Ectodermal cell (in vitro differentiated cells): ENCODE results near the gene IL6ST.
"Not testable (repeated sequence)": the region's sequence is repeated elsewhere in the genome, so short reads cannot be mapped to it uniquely, and the experiment has no call there.

ENCODE experiments used
- H3K27ac ChIP-seq: 2 replicates; pipeline ENCODE4 v1.7.0; 2013; ENCODE audit warnings: mild to moderate bottlenecking, low read depth, low read length; ENCODE audit not compliant: insufficient read depth, poor library complexity, severe bottlenecking
- H3K27me3 ChIP-seq: 2 replicates; pipeline ENCODE4 v1.7.0; 2013; ENCODE audit warnings: mild to moderate bottlenecking, low read length; ENCODE audit not compliant: insufficient read depth, control insufficient read depth, poor library complexity, severe bottlenecking
- H3K36me3 ChIP-seq: one replicate; pipeline ENCODE4 v1.7.0; 2013; ENCODE audit warnings: low read length; ENCODE audit not compliant: control insufficient read depth, insufficient read depth
- H3K4me1 ChIP-seq: one replicate; pipeline ENCODE4 v1.7.0; 2013; ENCODE audit warnings: low read length; ENCODE audit not compliant: control insufficient read depth, insufficient read depth
- H3K4me3 ChIP-seq: 2 replicates; pipeline ENCODE4 v1.7.0; 2013; ENCODE audit warnings: low read depth, low read length, control low read depth; ENCODE audit not compliant: insufficient read depth
- H3K9me3 ChIP-seq: 2 replicates; pipeline ENCODE4 v1.7.0; 2013; ENCODE audit warnings: mild to moderate bottlenecking, low read length, moderate library complexity; ENCODE audit not compliant: control insufficient read depth
- WGBS, 2 experiments: methylation state at CpG; one replicate each; pipeline ENCODE4 v1.1.7; 2013; ENCODE audit warnings: missing lambda C conversion rate in 2 of 2; 5-methylcytosine and 5-hydroxymethylcytosine counted together

Gene IL6ST

GRCh38 chr5:56006094-56006493 is 11.3 kb upstream of the IL6ST start:
- no peaks in the 10 kb centered on the region for H3K4me1 ChIP-seq
- H3K4me3 ChIP-seq: no peak overlapping the region
- 94 to 97% methylated on average over 2 of the region's 2 CpGs for WGBS, 2 experiments
- H3K27ac ChIP-seq: no peak overlapping the region
- no peaks in the 10 kb centered on the region for H3K9me3 ChIP-seq
- H3K27me3 ChIP-seq: no peaks in the 10 kb centered on the region
- H3K36me3 ChIP-seq: no peaks in the 10 kb centered on the region

GRCh38 chr5:56004874-56005273 is 10.1 kb upstream of the IL6ST start:
- Histone ChIP-seq H3K36me3 (no peaks in the 10 kb centered on the region), H3K27ac (no peak overlapping the region), H3K27me3 (no peaks in the 10 kb centered on the region), H3K4me3 (no peak overlapping the region), H3K4me1 (no peaks in the 10 kb centered on the region), H3K9me3 (no peaks in the 10 kb centered on the region)
- 100% methylated on average over 1 of the region's 1 CpG; no CpG with 5 or more reads in 1 of the 2 experiments for WGBS, 2 experiments

GRCh38 chr5:56003679-56004078 is 8.9 kb upstream of the IL6ST start:
- no peaks in the 10 kb centered on the region for H3K4me1 ChIP-seq
- H3K36me3 ChIP-seq: no peaks in the 10 kb centered on the region
- no peak overlapping the region for H3K4me3 ChIP-seq
- WGBS, 2 experiments: 92 to 94% methylated on average over 5 of the region's 5 CpGs
- no peaks in the 10 kb centered on the region for H3K9me3 ChIP-seq
- no peaks in the 10 kb centered on the region for H3K27me3 ChIP-seq
- H3K27ac ChIP-seq: no peak overlapping the region

GRCh38 chr5:56003179-56003578 is 8.4 kb upstream of the IL6ST start:
- whole genome bisulfite sequencing, 2 experiments: 100% methylated on average over 2 of the region's 2 CpGs
- H3K4me3 ChIP-seq: no peak overlapping the region

GRCh38 chr5:56002303-56002702 is 7.5 kb upstream of the IL6ST start:
- H3K27ac ChIP-seq: no peak overlapping the region
- no peaks in the 10 kb centered on the region for H3K4me1 ChIP-seq
- H3K9me3 ChIP-seq: no peaks in the 10 kb centered on the region
- no peaks in the 10 kb centered on the region for H3K36me3 ChIP-seq
- no peak overlapping the region for H3K4me3 ChIP-seq
- WGBS, 2 experiments: 86 to 100% methylated on average over 2 of the region's 2 CpGs
- H3K27me3 ChIP-seq: no peaks in the 10 kb centered on the region

More at GRCh38 chr5:56003179-56003578, 8.4 kb upstream of the IL6ST start:
- Histone ChIP-seq H3K36me3 (no peaks in the 10 kb centered on the region), H3K9me3 (no peaks in the 10 kb centered on the region), H3K27ac (no peak overlapping the region), H3K27me3 (no peaks in the 10 kb centered on the region), H3K4me1 (no peaks in the 10 kb centered on the region)

- H3K27me3 ChIP-seq, H3K36me3 ChIP-seq, H3K4me1 ChIP-seq, H3K27ac ChIP-seq, H3K4me3 ChIP-seq, H3K9me3 ChIP-seq: not testable (repeated sequence)
- WGBS, 2 experiments: 90 to 92% methylated on average over 5 of the region's 5 CpGs
Measured at GRCh38 chr5:56000221-56000620, 5.5 kb upstream of the IL6ST start.

GRCh38 chr5:55998966-55999365 is 4.2 kb upstream of the IL6ST start:
- Histone ChIP-seq H3K27me3 (no peaks in the 10 kb centered on the region), H3K4me3 (no peak overlapping the region), H3K4me1 (peaks cover 6% of the 10 kb centered on the region), H3K9me3 (no peaks in the 10 kb centered on the region), H3K36me3 (no peaks in the 10 kb centered on the region), H3K27ac (no peak overlapping the region)
- 82 to 85% methylated on average over 6 of the region's 6 CpGs for WGBS, 2 experiments

- H3K27ac ChIP-seq: no peak overlapping the region
- H3K4me1 ChIP-seq: peaks cover 13% of the 10 kb centered on the region
- H3K36me3 ChIP-seq: no peaks in the 10 kb centered on the region
- 92 to 94% methylated on average over 5 of the region's 5 CpGs for WGBS, 2 experiments
- H3K9me3 ChIP-seq: no peaks in the 10 kb centered on the region
- no peaks in the 10 kb centered on the region for H3K27me3 ChIP-seq
- H3K4me3 ChIP-seq: no peak overlapping the region
Measured at GRCh38 chr5:55997742-55998351, 3.1 kb upstream of the IL6ST start.

GRCh38 chr5:55994998-55995914 is 493 bp upstream of the IL6ST start:
- no peaks in the 10 kb centered on the region for H3K36me3 ChIP-seq
- H3K4me1 ChIP-seq: peaks cover 13% of the 10 kb centered on the region
- H3K4me3 ChIP-seq: peak overlapping the region; percentile 82
- 2% methylated on average over 70 of the region's 70 CpGs for WGBS, 2 experiments
- no peaks in the 10 kb centered on the region for H3K9me3 ChIP-seq
- peak overlapping the region; percentile 91 for H3K27ac ChIP-seq
- H3K27me3 ChIP-seq: no peaks in the 10 kb centered on the region

- peaks cover 13% of the 10 kb centered on the region for H3K4me1 ChIP-seq
- H3K27me3 ChIP-seq: no peaks in the 10 kb centered on the region
- peak overlapping the region; percentile 91 for H3K27ac ChIP-seq
- H3K9me3 ChIP-seq: no peaks in the 10 kb centered on the region
- peak overlapping the region; percentile 82 for H3K4me3 ChIP-seq
- no peaks in the 10 kb centered on the region for H3K36me3 ChIP-seq
- 4% methylated on average over 11 to 12 of the region's 14 CpGs for WGBS, 2 experiments
Measured at GRCh38 chr5:55993731-55994494, 850 bp downstream of the IL6ST start.
